HepG2 (cell line): Measurements from ENCODE around the gene LYRM9. TPM values are rescaled to one million over a fixed set of nuclear protein-coding genes. Genes with fewer than 3 reads are reported as not detected.

Experiments used
- ATAC-seq: fragments of 200-7000 bp; cut with Tn5 transposase; 3 replicates; pipeline ENCODE4 v1.9.1; 2020; ENCODE audit warnings: mild to moderate bottlenecking, moderate library complexity
- BruUV-seq: library from RNA; stranded (reverse); fragments of 400-500 nt; replicated peaks from 2 replicates; lab custom pipeline; 2021; lab: Mats Ljungman, UMichigan
- CTCF ChIA-PET: fragments of 300-600 bp; formaldehyde crosslinking; extraction: SDS; loops from one replicate; lab custom pipeline; 2021; ENCODE audit warnings: low total read pairs, inconsistent platforms, low intra/inter-chr PET ratio; lab: Yijun Ruan, JAX
- POLR2A ChIA-PET: fragments of 350-600 bp; sonication (Branson Sonifier 250); formaldehyde crosslinking; loops from one replicate; lab custom pipeline; 2020; ENCODE audit warnings: antibody characterized with exemption, inconsistent platforms; lab: Yijun Ruan, JAX
- DNase-seq: peaks from one replicate; pipeline ENCODE4 v3.0.0-alpha.2; 2015; ENCODE audit warnings: low spot score
- FAIRE-seq: peaks from 3 replicates; lab custom pipeline; 2011; peaks lifted over from hg19 to GRCh38; lab: Jason Lieb, UNC
- H2AFZ ChIP-seq: one replicate; pipeline ENCODE4 v1.6.1; 2011; ENCODE audit warnings: low read length, inconsistent platforms
- H3K27ac ChIP-seq: fragments of 300-600 bp; 3 replicates; pipeline ENCODE4 v1.8.0; 2011; ENCODE audit warnings: mixed run types, mild to moderate bottlenecking, mixed read lengths, low read length, inconsistent platforms; ENCODE audit not compliant: insufficient read depth; ENCODE audit errors: extremely low read length
- H3K27me3 ChIP-seq, 2 experiments: fragments of 200-600 bp in 1 of 2; 2 replicates in 1 of 2; 3 replicates in 1 of 2; pipeline versions ENCODE4 v1.6.0 to v1.8.0; 2011; ENCODE audit warnings: low read length in 2 of 2, mild to moderate bottlenecking in 2 of 2, moderate library complexity in 2 of 2, inconsistent platforms in 1 of 2; ENCODE audit not compliant: insufficient read depth in 2 of 2, control insufficient read depth in 1 of 2
- H3K36me3 ChIP-seq, 2 experiments: fragments of 200-600 bp in 1 of 2; replicated peaks in 1 of 2; 2 replicates in 1 of 2; 3 replicates in 1 of 2; pipeline versions ENCODE4 v1.5.1 to v1.8.0; 2011; ENCODE audit warnings: low read length in 2 of 2, inconsistent platforms in 1 of 2; ENCODE audit not compliant: insufficient read depth in 2 of 2, control insufficient read depth in 1 of 2
- H3K4me1 ChIP-seq: 2 replicates; pipeline ENCODE4 v1.5.1; 2012; ENCODE audit warnings: low read length, inconsistent platforms; ENCODE audit not compliant: insufficient read depth
- H3K4me2 ChIP-seq: 2 replicates; pipeline ENCODE4 v1.6.0; 2011; ENCODE audit warnings: low read depth, low read length, inconsistent platforms
- H3K4me3 ChIP-seq, 3 experiments: fragments of 200-600 bp in 1 of 3; sonication (generic), shearing (Covaris generic) in 1 of 3; replicated peaks in 1 of 3; 2 replicates each; pipeline ENCODE4 v1.5.1; 2011 to 2016; ENCODE audit warnings: low read length in 3 of 3, inconsistent platforms in 2 of 3, low read depth in 2 of 3, mild to moderate bottlenecking in 2 of 3, control low read depth in 1 of 3, mixed read lengths in 1 of 3; ENCODE audit not compliant: insufficient read depth in 1 of 3
- H3K79me2 ChIP-seq: one replicate; pipeline ENCODE4 v1.6.1; 2011; ENCODE audit warnings: low read length, inconsistent platforms; ENCODE audit not compliant: insufficient read depth
- H3K9ac ChIP-seq: 2 replicates; pipeline ENCODE4 v1.6.0; 2011; ENCODE audit warnings: mild to moderate bottlenecking, low read depth, low read length, inconsistent platforms; ENCODE audit not compliant: insufficient read depth
- H3K9me3 ChIP-seq: 2 replicates; pipeline ENCODE4 v1.5.1; 2012; ENCODE audit warnings: mild to moderate bottlenecking, low read length
- H4K20me1 ChIP-seq: 2 replicates; pipeline ENCODE4 v1.6.0; 2011; ENCODE audit warnings: inconsistent platforms, mild to moderate bottlenecking, low read length, moderate library complexity; ENCODE audit not compliant: insufficient read depth
- DBP ChIP-seq: sonication (generic); formaldehyde crosslinking; IDR thresholded peaks from 2 replicates; pipeline ENCODE4 v1.4.0; 2020; ENCODE audit warnings: missing genetic modification reagents; ENCODE audit errors: not compliant biosample characterization
- ELK4 ChIP-seq: sonication (generic); formaldehyde crosslinking; IDR thresholded peaks from 2 replicates; pipeline ENCODE4 v1.9.0; 2021; ENCODE audit warnings: missing genetic modification reagents, borderline replicate concordance
- MAFK ChIP-seq, 2 experiments: IDR thresholded peaks in 1 of 2; conservative IDR thresholded peaks in 1 of 2; 2 replicates each; pipeline ENCODE4 v1.6.1; 2011; ENCODE audit warnings: improper control_type of control experiment in 2 of 2, low read length in 2 of 2
- MLXIP ChIP-seq: sonication (generic); formaldehyde crosslinking; IDR thresholded peaks from 2 replicates; pipeline ENCODE4 v1.9.0; 2021; ENCODE audit warnings: missing genetic modification reagents, borderline replicate concordance
- RFX5 ChIP-seq: IDR thresholded peaks from 2 replicates; pipeline ENCODE4 v1.6.1; 2011; ENCODE audit warnings: low read depth, low read length, improper control_type of control experiment
- SALL1 ChIP-seq: sonication (generic); formaldehyde crosslinking; IDR thresholded peaks from 2 replicates; pipeline ENCODE4 v1.8.0; 2022; ENCODE audit warnings: mild to moderate bottlenecking, missing genetic modification reagents
- TFDP2 ChIP-seq: sonication (generic); formaldehyde crosslinking; IDR thresholded peaks from 2 replicates; pipeline ENCODE4 v1.4.0; 2020; ENCODE audit warnings: missing genetic modification reagents
- ZNF12 ChIP-seq: sonication (generic); formaldehyde crosslinking; IDR thresholded peaks from 2 replicates; pipeline ENCODE4 v1.5.0; 2020; ENCODE audit warnings: missing genetic modification reagents
- ZNF484 ChIP-seq: sonication (generic); formaldehyde crosslinking; IDR thresholded peaks from 2 replicates; pipeline ENCODE4 v1.5.1; 2020; ENCODE audit warnings: mild to moderate bottlenecking, low read depth, missing genetic modification reagents, borderline replicate concordance
- WGBS: methylation state at CpG from one replicate; pipeline ENCODE4 v1.1.6; 2017; ENCODE audit warnings: low lambda C conversion rate; 5-methylcytosine and 5-hydroxymethylcytosine counted together
- in situ Hi-C: cut with HindIII; loops from 2 replicates; pipeline ENCODE4 v1.10.0; 2017; ENCODE audit warnings: low pct_unique_long_range_greater_than_20kb; ENCODE audit not compliant: extremely low pct_ligation_motif_present
- intact Hi-C: fragments of 100-400 bp; cut with micrococcal nuclease; formaldehyde crosslinking; loops from one replicate; pipeline ENCODE4 v1.10.0; 2022; ENCODE audit not compliant: unreplicated experiment
- polyA plus RNA-seq, 8 experiments: library from polyadenylated mRNA; depleted of rRNA in 3 of 8; stranded (reverse) in 7 of 8; unstranded in 1 of 8; fragments of >200 nt; fragmentation: Illumina TruSeq in 4 of 8; extraction: Trizol in 4 of 8; gene quantifications; 2 replicates each; pipeline versions ENCODE4 v1.2.1 to v1.2.3, GENCODE V29; 2011 to 2016; ENCODE audit warnings: low read depth in 4 of 8, missing spikeins in 1 of 8, mixed read lengths in 1 of 8; ENCODE audit not compliant: insufficient read depth in 1 of 8
- total RNA-seq, 5 experiments: library from RNA; depleted of rRNA; stranded (reverse); fragments of >200 nt; fragmentation: Illumina TruSeq; extraction: Trizol; gene quantifications; 2 replicates each; pipeline ENCODE4 v1.2.3, GENCODE V29; 2016; ENCODE audit warnings: low read depth in 1 of 5

LYRM9 gene
- total and polyA plus RNA-seq, 2 of the 13 experiments (the other 11 are each of a cell fraction or from before 2014, with no cell fraction given) = 0.24 to 0.66 TPM

DNA sequence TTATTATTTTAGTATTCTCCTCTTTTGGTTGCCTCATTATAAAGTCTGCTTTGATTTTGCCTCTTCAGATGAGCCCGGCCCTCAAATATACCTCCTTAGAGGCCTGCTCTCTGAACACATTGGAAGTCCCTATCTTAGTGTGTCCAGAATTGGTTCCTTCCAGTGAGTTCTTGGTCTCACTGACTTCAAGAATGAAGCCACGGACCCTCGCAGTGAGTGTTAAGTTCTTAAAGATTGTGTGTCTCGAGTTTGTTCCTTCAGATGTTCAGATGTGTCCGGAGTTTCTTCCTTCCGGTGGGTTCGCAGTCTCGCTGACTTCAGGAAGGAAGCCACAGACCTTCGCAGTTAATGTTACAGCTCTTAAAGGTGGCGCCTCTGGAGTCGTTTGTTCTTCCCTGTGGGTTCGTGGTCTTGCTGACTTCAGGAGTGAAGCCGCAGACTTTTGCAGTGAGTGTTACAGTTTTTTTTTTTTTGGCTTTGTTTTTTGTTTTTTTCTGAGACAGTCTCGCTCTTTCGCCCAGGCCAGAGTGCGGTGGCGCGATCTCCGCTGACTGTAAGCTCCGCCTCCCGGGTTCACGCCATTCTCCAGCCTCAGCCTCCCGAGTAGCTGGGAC lies 47.0 kb downstream of the LYRM9 start:
- Histone ChIP-seq H3K4me2 (peak overlapping the region; percentile 19; the same call in 1 of the 2 replicates), H3K9me3 (no peaks in the 10 kb centered on the region), H3K27me3 (no peaks in the 10 kb centered on the region), H3K4me1 (peaks cover 14% of the 10 kb centered on the region), H4K20me1 (no peaks in the 10 kb centered on the region; the same call in 1 of the 2 replicates), H3K27ac (no peak overlapping the region), H3K79me2 (no peaks in the 10 kb centered on the region), H3K36me3 (no peaks in the 10 kb centered on the region), H3K4me3 (no peak overlapping the region), H2AFZ (no peak overlapping the region), H3K9ac (no peak overlapping the region)
- no TSS peak for BruUV-seq
- in situ Hi-C loops = no loop called here
- ChIA-PET POLR2A (no interaction called here), CTCF (no interaction called here)
- 71% methylated on average over 23 of the region's 23 CpGs for WGBS
- DNase-seq = no peak
- FAIRE-seq = no peak
- intact Hi-C loops = no loop called here
- ATAC-seq = no peak
- TF ChIP-seq TFDP2 (CRISPR knock-in tag) = no peak
- no peak for TF ChIP-seq ELK4 (CRISPR knock-in tag)
- TF ChIP-seq SALL1 = no peak
- TF ChIP-seq ZNF484 (CRISPR knock-in tag) = no peak
- TF ChIP-seq MLXIP (CRISPR knock-in tag) = no peak
- TF ChIP-seq DBP (CRISPR knock-in tag) = no peak
- no peak for TF ChIP-seq MAFK (conservative IDR thresholded peaks at IDR 0.05 in 1 of 2, IDR thresholded peaks at IDR 0.05 in 1 of 2; ENCODE audit: low read length in 2 of 2)
- TF ChIP-seq ZNF12 (CRISPR knock-in tag) = no peak
- no peak for TF ChIP-seq RFX5
